ENCODE measurements around the gene RPL14.

GRCh38 chr3:40502034-40502433 lies 44.9 kb downstream of the RPL14 start:
- no peak for TF ChIP-seq EZH2 (IDR thresholded peaks at IDR 0.05; ENCODE audit: low read length, unreplicated experiment)
- TF ChIP-seq CTCF (conservative IDR thresholded peaks at IDR 0.05; ENCODE audit: low read depth, low read length) = no peak
- TF ChIP-seq EZH2phosphoT487 (IDR thresholded peaks at IDR 0.05; ENCODE audit: borderline replicate concordance, low read length) = no peak

Measured in PC-3 (cell line).